HEK293T (cell line): ENCODE measurements around the gene AEN.

ENCODE experiments used
- ARNT ChIP-seq: fragments of 450-650 bp; IDR thresholded peaks from 2 replicates; pipeline ENCODE4 v1.6.1; 2017; ENCODE audit warnings: mild to moderate bottlenecking
- BHLHE40 ChIP-seq: fragments of 450-650 bp; IDR thresholded peaks from 2 replicates; pipeline ENCODE4 v1.6.1; 2016; ENCODE audit warnings: mild to moderate bottlenecking, moderate library complexity, borderline replicate concordance
- ELF4 ChIP-seq: fragments of 450-650 bp; IDR thresholded peaks from 2 replicates; pipeline ENCODE4 v1.6.1; 2017; ENCODE audit warnings: antibody characterized with exemption
- FOXA1 ChIP-seq: fragments of 450-650 bp; IDR thresholded peaks from 2 replicates; pipeline ENCODE4 v1.6.1; 2016; ENCODE audit warnings: mild to moderate bottlenecking
- FOXK2 ChIP-seq: fragments of 450-650 bp; IDR thresholded peaks from 2 replicates; pipeline ENCODE4 v1.6.1; 2016; ENCODE audit warnings: mild to moderate bottlenecking
- FOXM1 ChIP-seq: fragments of 450-650 bp; IDR thresholded peaks from 2 replicates; pipeline ENCODE4 v1.6.1; 2017; ENCODE audit warnings: mild to moderate bottlenecking, borderline replicate concordance
- HDGF ChIP-seq: fragments of 450-650 bp; IDR thresholded peaks from 2 replicates; pipeline ENCODE4 v1.6.1; 2017; ENCODE audit warnings: antibody characterized with exemption, borderline replicate concordance
- LEF1 ChIP-seq: fragments of 450-650 bp; IDR thresholded peaks from 2 replicates; pipeline ENCODE4 v1.6.1; 2017; ENCODE audit warnings: mild to moderate bottlenecking, borderline replicate concordance
- NFRKB ChIP-seq: fragments of 450-650 bp; IDR thresholded peaks from 2 replicates; pipeline ENCODE4 v1.6.1; 2016; ENCODE audit warnings: mild to moderate bottlenecking, moderate library complexity
- PKNOX1 ChIP-seq: fragments of 450-650 bp; IDR thresholded peaks from 2 replicates; pipeline ENCODE4 v1.6.1; 2016
- SP1 ChIP-seq: fragments of 450-650 bp; IDR thresholded peaks from 2 replicates; pipeline ENCODE4 v1.6.1; 2017
- SUZ12 ChIP-seq: fragments of 450-650 bp; IDR thresholded peaks from 2 replicates; pipeline ENCODE4 v1.6.1; 2016; ENCODE audit warnings: mild to moderate bottlenecking

DNA sequence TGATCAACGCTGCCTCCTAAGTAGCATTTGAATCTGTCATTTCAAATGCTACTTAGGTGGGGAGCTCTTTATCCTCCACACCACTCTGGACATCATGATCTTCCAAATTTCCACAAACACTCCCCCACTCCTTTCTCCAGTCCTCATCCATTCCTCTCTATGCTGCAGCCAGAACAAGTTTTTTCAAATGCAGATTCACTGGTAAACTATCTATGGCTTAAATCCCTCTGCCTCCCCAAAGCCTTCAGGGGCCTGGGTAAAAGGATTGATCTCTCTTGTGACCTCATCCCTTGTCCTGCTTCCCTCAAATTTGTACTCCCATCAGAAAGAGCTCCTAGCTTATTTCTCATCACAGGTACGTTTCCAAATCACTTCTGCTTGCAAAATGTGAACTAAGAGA lies 1.3 kb upstream of the AEN start:
- TF ChIP-seq SP1, result no peak
- no peak for TF ChIP-seq ELF4
- no peak for TF ChIP-seq FOXA1
- no peak for TF ChIP-seq BHLHE40
- TF ChIP-seq SUZ12, result no peak
- no peak for TF ChIP-seq FOXM1
- TF ChIP-seq FOXK2, result no peak
- TF ChIP-seq ARNT, result no peak
- TF ChIP-seq NFRKB, result no peak
- TF ChIP-seq LEF1, result no peak
- no peak for TF ChIP-seq PKNOX1
- TF ChIP-seq HDGF, result no peak
